ENCODE data around the gene NOPCHAP1.
"Not testable (repeated sequence)": the region's sequence is repeated elsewhere in the genome, so short reads cannot be mapped to it uniquely, and the experiment has no call there.

- not testable (repeated sequence) for TF ChIP-seq EZH2 (IDR thresholded peaks at IDR 0.05; ENCODE audit: low read length); CTCF (optimal IDR thresholded peaks at IDR 0.05 in 1 of 3, IDR thresholded peaks at IDR 0.05 in 1 of 3, conservative IDR thresholded peaks at IDR 0.05 in 1 of 3; ENCODE audit: extremely low read depth in 1 of 3, insufficient read depth in 2 of 3, low read length in 3 of 3)
Observed at GRCh38 chr12:104977688-104978087, 8.4 kb upstream of the NOPCHAP1 start.

Data from keratinocyte (primary cell).